Neutrophil (primary cell): ENCODE measurements around the gene UBE2A.
A peak's percentile ranks its signal among the peaks of the same experiment; 100 is the strongest.

Experiments used
- H3K27ac ChIP-seq: fragments of 200-600 bp; sonication (generic); 2 replicates; pipeline ENCODE4 v1.5.1; 2016; ENCODE audit warnings: mild to moderate bottlenecking, moderate library complexity
- H3K27me3 ChIP-seq: fragments of 200-600 bp; sonication (generic); 2 replicates; pipeline ENCODE4 v1.6.0; 2016; ENCODE audit warnings: mild to moderate bottlenecking
- H3K36me3 ChIP-seq: fragments of 200-600 bp; sonication (generic); 2 replicates; pipeline ENCODE4 v1.5.1; 2017
- H3K4me1 ChIP-seq, 2 experiments: fragments of 200-600 bp in 1 of 2; sonication (generic) in 1 of 2; 1 replicate in 1 of 2; 2 replicates in 1 of 2; pipeline versions ENCODE4 v1.5.1 to v1.6.1; 2013 to 2016; ENCODE audit warnings: low read depth in 1 of 2, low read length in 1 of 2, mild to moderate bottlenecking in 1 of 2, moderate library complexity in 1 of 2; ENCODE audit not compliant: control insufficient read depth in 1 of 2, insufficient read depth in 1 of 2
- H3K4me3 ChIP-seq, 2 experiments: fragments of 200-600 bp in 1 of 2; sonication (generic) in 1 of 2; 1 replicate in 1 of 2; 2 replicates in 1 of 2; pipeline ENCODE4 v1.5.1; 2013 to 2016; ENCODE audit warnings: low read depth in 1 of 2, low read length in 1 of 2, mild to moderate bottlenecking in 1 of 2, moderate library complexity in 1 of 2
- H3K9me3 ChIP-seq: fragments of 200-600 bp; sonication (generic); 2 replicates; pipeline ENCODE4 v1.5.1; 2016
- CTCF ChIP-seq: fragments of 200-600 bp; sonication (generic); IDR thresholded peaks from 2 replicates; pipeline ENCODE4 v1.5.1; 2016; ENCODE audit warnings: antibody characterized with exemption

UBE2A gene

GRCh38 chrX:119549327-119550016 lies 24.9 kb upstream of the UBE2A start:
- Histone ChIP-seq H3K27me3 (no peaks in the 10 kb centered on the region), H3K27ac (no peak overlapping the region), H3K36me3 (no peaks in the 10 kb centered on the region), H3K4me3 (no peak overlapping the region), H3K9me3 (no peaks in the 10 kb centered on the region), H3K4me1 (no peaks in the 10 kb centered on the region)
- no peak for TF ChIP-seq CTCF

GRCh38 chrX:119552508-119552907 lies 21.9 kb upstream of the UBE2A start:
- TF ChIP-seq CTCF, result no peak
- Histone ChIP-seq H3K4me1 (no peaks in the 10 kb centered on the region), H3K36me3 (no peaks in the 10 kb centered on the region), H3K4me3 (no peak overlapping the region), H3K9me3 (no peaks in the 10 kb centered on the region), H3K27ac (no peak overlapping the region), H3K27me3 (no peaks in the 10 kb centered on the region)

GRCh38 chrX:119565107-119565663 lies 9.2 kb upstream of the UBE2A start, which contains the start of gene STEEP1:
Gene STEEP1 (minus strand): TSS chrX:119565409. CDS start chrX:119565355, 54 bp downstream.
- Histone ChIP-seq H3K4me3 (peak within 1 kb of the TSS; percentile 59 to 77), H3K27ac (peak within 1 kb of the TSS; percentile 66), H3K36me3 (no peaks in the 10 kb centered on the region), H3K9me3 (no peaks in the 10 kb centered on the region), H3K4me1 (peaks cover 0 to 6% of the 10 kb centered on the region in 2 experiments), H3K27me3 (no peaks in the 10 kb centered on the region)
- TF ChIP-seq CTCF, result no peak

- H3K27me3 ChIP-seq, result no peaks in the 10 kb centered on the region
- TF ChIP-seq CTCF, result no peak
- peaks cover 9 to 11% of the 10 kb centered on the region in 2 experiments for H3K4me1 ChIP-seq
- no peaks in the 10 kb centered on the region for H3K36me3 ChIP-seq
- no peaks in the 10 kb centered on the region for H3K9me3 ChIP-seq
- no peak overlapping the region for H3K27ac ChIP-seq
- H3K4me3 ChIP-seq, result no peak overlapping the region
Measured at GRCh38 chrX:119570351-119570835, 4.0 kb upstream of the UBE2A start.

GRCh38 chrX:119573222-119573621 lies 1.1 kb upstream of the UBE2A start:
- Histone ChIP-seq H3K9me3 (no peaks in the 10 kb centered on the region), H3K27me3 (no peaks in the 10 kb centered on the region), H3K36me3 (no peaks in the 10 kb centered on the region), H3K27ac (no peak overlapping the region), H3K4me1 (peaks cover 17 to 18% of the 10 kb centered on the region in 2 experiments), H3K4me3 (peak overlapping the region; percentile 77)
- TF ChIP-seq CTCF, result no peak
